Measurements from ENCODE around the gene ST3GAL3.

Gene ST3GAL3

GRCh38 chr1:43974443-43975248, 267.3 kb downstream of the ST3GAL3 start, which contains the start of gene ATP6V0B (continued):
- peak; percentile 76 for TF ChIP-seq SP3 (tag by site-specific recombination; IDR thresholded peaks at IDR 0.05)
- no peak for TF ChIP-seq MZF1 (tag by site-specific recombination; IDR thresholded peaks at IDR 0.05; ENCODE audit: borderline replicate concordance)
- peak; percentile 27; the same call in 1 of the 2 replicates for TF ChIP-seq INSM2 (tag by site-specific recombination; IDR thresholded peaks at IDR 0.05)
- peak; percentile 13; the same call in 1 of the 2 replicates for TF ChIP-seq WT1 (tag by site-specific recombination; IDR thresholded peaks at IDR 0.05)
- TF ChIP-seq ZNF398 (tag by site-specific recombination; IDR thresholded peaks at IDR 0.05), result 0 out of 2 replicates have a peak, but pooled peaks have one; percentile 20
- TF ChIP-seq ZNF501 (tag by site-specific recombination; IDR thresholded peaks at IDR 0.05), result peak; percentile 77
- TF ChIP-seq ZNF449 (tag by site-specific recombination; IDR thresholded peaks at IDR 0.05), result peak; percentile 22; the same call in 1 of the 2 replicates
- TF ChIP-seq ZNF302 (tag by site-specific recombination; IDR thresholded peaks at IDR 0.05; ENCODE audit: low read depth), result no peak
- peak; percentile 75 for TF ChIP-seq FEZF1 (tag by site-specific recombination; IDR thresholded peaks at IDR 0.05)
- peak; percentile 63 for TF ChIP-seq KLF8 (tag by site-specific recombination; IDR thresholded peaks at IDR 0.05)
- TF ChIP-seq ZEB2 (tag by site-specific recombination; IDR thresholded peaks at IDR 0.05), result peak; percentile 95
- peak; percentile 51; the same call in 1 of the 2 replicates for TF ChIP-seq KLF10 (tag by site-specific recombination; IDR thresholded peaks at IDR 0.05)
- TF ChIP-seq SCRT1 (tag by site-specific recombination; IDR thresholded peaks at IDR 0.05; ENCODE audit: borderline replicate concordance), result peak; percentile 60
- TF ChIP-seq YY1 (tag by site-specific recombination; IDR thresholded peaks at IDR 0.05), result peak; percentile 78
- peak; percentile 27; the same call in 1 of the 2 replicates for TF ChIP-seq REST (tag by site-specific recombination; IDR thresholded peaks at IDR 0.05)
- peak; percentile 56 for TF ChIP-seq KLF1 (tag by site-specific recombination; IDR thresholded peaks at IDR 0.05)
- peak; percentile 63 for TF ChIP-seq YY2 (tag by site-specific recombination; IDR thresholded peaks at IDR 0.05)
- TF ChIP-seq ZNF2 (tag by site-specific recombination; IDR thresholded peaks at IDR 0.05), result peak; percentile 75
- no peak; the same call in 1 of the 2 replicates for TF ChIP-seq KLF16 (tag by site-specific recombination; IDR thresholded peaks at IDR 0.05)
- peak; percentile 91 for TF ChIP-seq ZBTB11 (tag by site-specific recombination; conservative IDR thresholded peaks at IDR 0.05; ENCODE audit: low read depth)
- TF ChIP-seq ZNF518A (tag by site-specific recombination; conservative IDR thresholded peaks at IDR 0.05; ENCODE audit: low read depth), result peak; percentile 15; the same call in 1 of the 2 replicates
